Subcutaneous adipose tissue (tissue), 4 donors: ENCODE measurements around the gene HLCS. TPM values are rescaled to one million over a fixed set of nuclear protein-coding genes. Genes with fewer than 3 reads are reported as not detected.

Experiments used
- CTCF ChIP-seq: fragments of 450-650 bp; IDR thresholded peaks from one replicate; pipeline ENCODE4 v1.5.1; 2016; ENCODE audit warnings: low read depth, mild to moderate bottlenecking, control low read depth, antibody characterized with exemption, moderate library complexity
- total RNA-seq, 4 donors: library from RNA; depleted of rRNA; stranded (reverse); fragments of >200 nt; gene quantifications; one replicate each; pipeline ENCODE4 v1.1.0, GENCODE V29; 2016

HLCS gene
- total RNA-seq, 4 donors from 2014 or later = 14.6 to 30.3 (median 23.7) TPM

- no peak for TF ChIP-seq CTCF
Measured at GRCh38 chr21:36806103-36806502, 160.4 kb downstream of the HLCS start.

GRCh38 chr21:36804874-36805611 lies 161.4 kb downstream of the HLCS start:
- TF ChIP-seq CTCF = no peak

- TF ChIP-seq CTCF = no peak
Measured at GRCh38 chr21:36803816-36804439, 162.5 kb downstream of the HLCS start.

- no peak for TF ChIP-seq CTCF
Measured at GRCh38 chr21:36803051-36803645, 163.3 kb downstream of the HLCS start.

GRCh38 chr21:36800734-36801133 lies 165.7 kb downstream of the HLCS start:
- TF ChIP-seq CTCF = no peak

- TF ChIP-seq CTCF = no peak
Measured at GRCh38 chr21:36799869-36800268, 166.6 kb downstream of the HLCS start.

GRCh38 chr21:36798491-36798890 lies 168.0 kb downstream of the HLCS start:
- no peak for TF ChIP-seq CTCF
